IMR-90 (cell line): ENCODE measurements around the gene PDZD7. TPM values are rescaled to one million over a fixed set of nuclear protein-coding genes. Genes with fewer than 3 reads are reported as not detected.

Experiments used
- ATAC-seq: fragments of 200-7000 bp; cut with Tn5 transposase; 2 replicates; pipeline ENCODE4 v1.9.1; 2020; ENCODE audit warnings: low read depth, mild to moderate bottlenecking, moderate library complexity
- BruUV-seq: library from RNA; stranded (reverse); fragments of 400-500 nt; replicated peaks from 2 replicates; lab custom pipeline; 2021; lab: Mats Ljungman, UMichigan
- CTCF ChIA-PET: fragments of 300-600 bp; formaldehyde crosslinking; extraction: SDS; loops from one replicate; lab custom pipeline; 2021; ENCODE audit warnings: antibody characterized with exemption; lab: Yijun Ruan, JAX
- POLR2A ChIA-PET: fragments of 300-600 bp; sonication (Branson Sonifier 250); formaldehyde crosslinking; loops from one replicate; lab custom pipeline; 2022; ENCODE audit warnings: antibody characterized with exemption; ENCODE audit not compliant: unreplicated experiment; lab: Charles Lee
- DNase-seq: peaks from one replicate; pipeline ENCODE4 v3.0.0; 2013
- H2AFZ ChIP-seq: replicated peaks from 2 replicates; pipeline ENCODE3; 2013; ENCODE audit warnings: low read length, mild to moderate bottlenecking; ENCODE audit not compliant: poor library complexity
- H2AK5ac ChIP-seq: 2 replicates; pipeline ENCODE4 v1.6.1; 2013; ENCODE audit warnings: low read depth, low read length, inconsistent platforms
- H2AK9ac ChIP-seq: replicated peaks from 2 replicates; pipeline ENCODE3; 2013; ENCODE audit warnings: mild to moderate bottlenecking, low read depth, low read length, moderate library complexity; ENCODE audit not compliant: poor library complexity
- H2BK120ac ChIP-seq: 2 replicates; pipeline ENCODE4 v1.6.1; 2013; ENCODE audit warnings: low read depth, low read length, inconsistent platforms
- H2BK15ac ChIP-seq: 3 replicates; pipeline ENCODE4 v1.6.1; 2013; ENCODE audit warnings: low read depth, low read length, inconsistent platforms
- H2BK20ac ChIP-seq: 2 replicates; pipeline ENCODE4 v1.6.1; 2013; ENCODE audit warnings: low read depth, mild to moderate bottlenecking, inconsistent platforms, low read length, moderate library complexity
- H2BK5ac ChIP-seq: 2 replicates; pipeline ENCODE4 v1.6.1; 2013; ENCODE audit warnings: mild to moderate bottlenecking, low read depth, low read length, inconsistent platforms; ENCODE audit not compliant: poor library complexity, severe bottlenecking
- H3K14ac ChIP-seq: replicated peaks from 2 replicates; pipeline ENCODE4 v1.6.1; 2013; ENCODE audit warnings: low read depth, low read length, inconsistent platforms
- H3K18ac ChIP-seq: 2 replicates; pipeline ENCODE4 v1.6.1; 2013; ENCODE audit warnings: low read depth, low read length, control low read depth
- H3K23ac ChIP-seq: 2 replicates; pipeline ENCODE4 v1.6.1; 2013; ENCODE audit warnings: low read depth, low read length, inconsistent platforms
- H3K27ac ChIP-seq: 2 replicates; pipeline ENCODE4 v1.5.1; 2013; ENCODE audit warnings: mild to moderate bottlenecking, control low read depth, low read length; ENCODE audit not compliant: insufficient read depth
- H3K27me3 ChIP-seq: 2 replicates; pipeline ENCODE4 v1.6.1; 2013; ENCODE audit warnings: low read length; ENCODE audit not compliant: control insufficient read depth, insufficient read depth
- H3K36me3 ChIP-seq: 2 replicates; pipeline ENCODE4 v1.6.1; 2013; ENCODE audit warnings: low read length, mixed read lengths; ENCODE audit not compliant: control insufficient read depth, insufficient read depth
- H3K4ac ChIP-seq: 2 replicates; pipeline ENCODE4 v1.6.1; 2013; ENCODE audit warnings: low read depth, low read length, inconsistent platforms
- H3K4me1 ChIP-seq: 2 replicates; pipeline ENCODE4 v1.6.1; 2013; ENCODE audit warnings: low read length, mixed read lengths; ENCODE audit not compliant: control insufficient read depth, insufficient read depth
- H3K4me2 ChIP-seq: 2 replicates; pipeline ENCODE4 v1.6.1; 2013; ENCODE audit warnings: low read depth, mild to moderate bottlenecking, control low read depth, low read length, moderate library complexity
- H3K4me3 ChIP-seq: 2 replicates; pipeline ENCODE4 v1.5.1; 2013; ENCODE audit warnings: low read depth, mild to moderate bottlenecking, control low read depth, low read length, moderate library complexity; ENCODE audit not compliant: insufficient read depth
- H3K56ac ChIP-seq: 2 replicates; pipeline ENCODE4 v1.6.1; 2013; ENCODE audit warnings: low read length, inconsistent platforms; ENCODE audit not compliant: insufficient read depth; ENCODE audit errors: extremely low read depth
- H3K79me1 ChIP-seq, 2 experiments: 2 replicates each; pipeline ENCODE4 v1.6.1; 2013; ENCODE audit warnings: low read length in 2 of 2, inconsistent platforms in 1 of 2, low read depth in 1 of 2
- H3K9ac ChIP-seq: 2 replicates; pipeline ENCODE4 v1.6.1; 2013; ENCODE audit warnings: low read depth, low read length, control low read depth
- H3K9me1 ChIP-seq: 2 replicates; pipeline ENCODE4 v1.6.1; 2013; ENCODE audit warnings: low read length, inconsistent platforms; ENCODE audit not compliant: insufficient read depth
- H3K9me3 ChIP-seq: 2 replicates; pipeline ENCODE4 v1.6.1; 2013; ENCODE audit warnings: low read length; ENCODE audit not compliant: control insufficient read depth, insufficient read depth
- H4K20me1 ChIP-seq: 2 replicates; pipeline ENCODE4 v1.6.1; 2013; ENCODE audit warnings: low read length, inconsistent platforms; ENCODE audit not compliant: insufficient read depth
- H4K5ac ChIP-seq: 2 replicates; pipeline ENCODE4 v1.6.1; 2013; ENCODE audit warnings: mild to moderate bottlenecking, low read depth, low read length, control low read depth
- H4K8ac ChIP-seq, 2 experiments: 2 replicates each; pipeline ENCODE4 v1.6.1; 2013; ENCODE audit warnings: low read depth in 2 of 2, low read length in 2 of 2, control low read depth in 1 of 2, inconsistent platforms in 1 of 2
- H4K91ac ChIP-seq: 2 replicates; pipeline ENCODE4 v1.6.1; 2013; ENCODE audit warnings: low read depth, low read length, inconsistent platforms; ENCODE audit not compliant: insufficient read depth
- BHLHE40 ChIP-seq: fragments of 150-350 bp; IDR thresholded peaks from 2 replicates; pipeline ENCODE4 v1.6.1; 2016; ENCODE audit warnings: mild to moderate bottlenecking, low read depth, low read length
- CEBPB ChIP-seq: IDR thresholded peaks from 2 replicates; pipeline ENCODE4 v1.6.1; 2012; ENCODE audit warnings: low read depth, low read length, improper control_type of control experiment
- CHD1 ChIP-seq: IDR thresholded peaks from 2 replicates; pipeline ENCODE4 v1.6.1; 2012; ENCODE audit warnings: low read depth, low read length, improper control_type of control experiment
- FOS ChIP-seq: fragments of 150-350 bp; IDR thresholded peaks from 2 replicates; pipeline ENCODE4 v1.6.1; 2016; ENCODE audit warnings: low read depth, low read length
- MAFK ChIP-seq: IDR thresholded peaks from 2 replicates; pipeline ENCODE4 v1.6.1; 2012; ENCODE audit warnings: low read depth, low read length, improper control_type of control experiment
- MAZ ChIP-seq: IDR thresholded peaks from 2 replicates; pipeline ENCODE4 v1.6.1; 2012; ENCODE audit warnings: low read depth, mild to moderate bottlenecking, low read length, improper control_type of control experiment, moderate library complexity, borderline replicate concordance
- MXI1 ChIP-seq: IDR thresholded peaks from 2 replicates; pipeline ENCODE4 v1.6.1; 2012; ENCODE audit warnings: low read depth, mild to moderate bottlenecking, low read length, moderate library complexity, borderline replicate concordance
- NFE2L2 ChIP-seq: fragments of 150-350 bp; IDR thresholded peaks from 2 replicates; pipeline ENCODE4 v1.6.1; 2016; ENCODE audit warnings: low read depth, mild to moderate bottlenecking, low read length
- POLR2A ChIP-seq: IDR thresholded peaks from 2 replicates; pipeline ENCODE4 v1.6.1; 2012; ENCODE audit warnings: mild to moderate bottlenecking, low read depth, low read length
- RAD21 ChIP-seq: IDR thresholded peaks from 2 replicates; pipeline ENCODE4 v1.6.1; 2012; ENCODE audit warnings: low read length, improper control_type of control experiment
- RCOR1 ChIP-seq: IDR thresholded peaks from 2 replicates; pipeline ENCODE4 v1.6.1; 2012; ENCODE audit warnings: mild to moderate bottlenecking, low read length, improper control_type of control experiment; ENCODE audit not compliant: insufficient replicate concordance
- RFX5 ChIP-seq: IDR thresholded peaks from 2 replicates; pipeline ENCODE4 v1.8.0; 2012; ENCODE audit warnings: low read depth, mild to moderate bottlenecking, low read length, moderate library complexity
- SMC3 ChIP-seq: fragments of 150-350 bp; IDR thresholded peaks from 2 replicates; pipeline ENCODE4 v1.6.1; 2016; ENCODE audit warnings: low read depth, mild to moderate bottlenecking, antibody characterized with exemption, low read length, moderate library complexity
- WGBS, 2 experiments: methylation state at CpG; one replicate each; pipeline versions ENCODE4 v1.1.5 to v1.1.7; 2013; ENCODE audit warnings: missing lambda C conversion rate in 2 of 2; ENCODE audit not compliant: insufficient read length in 1 of 2; ENCODE audit errors: extremely low coverage in 2 of 2; 5-methylcytosine and 5-hydroxymethylcytosine counted together
- dilution Hi-C: fragments of 300-500 bp; cut with HindIII; formaldehyde crosslinking; loops from one replicate; pipeline ENCODE4 v1.14.3; 2018; ENCODE audit warnings: low sequenced_read_pairs; ENCODE audit not compliant: unreplicated experiment
- in situ Hi-C: fragments of 300-500 bp; cut with MboI; formaldehyde crosslinking; loops from 3 replicates; pipeline ENCODE4 v1.14.3; 2019; ENCODE audit warnings: low sequenced_read_pairs, inconsistent platforms, mixed read lengths
- intact Hi-C: fragments of 100-400 bp; cut with micrococcal nuclease; formaldehyde crosslinking; loops from 2 replicates; pipeline ENCODE4 v1.10.0; 2022
- polyA plus RNA-seq, 3 experiments: library from polyadenylated mRNA; depleted of rRNA; stranded (reverse); fragments of >200 nt; gene quantifications; 2 replicates each; pipeline ENCODE4 v1.2.3, GENCODE V29; 2012; ENCODE audit warnings: low replicate concordance in 1 of 3
- total RNA-seq: library from RNA; depleted of rRNA; stranded (reverse); fragments of >200 nt; gene quantifications from 2 replicates; pipeline ENCODE4 v1.2.3, GENCODE V29; 2012
- TF ChIP-seq, protein P1 (sequence below): fragments of 150-350 bp; IDR thresholded peaks from 2 replicates; pipeline ENCODE4 v1.6.1; 2016; ENCODE audit warnings: low read depth, mild to moderate bottlenecking, low read length, moderate library complexity, borderline replicate concordance
- TF ChIP-seq, protein P2 (sequence below): fragments of 150-350 bp; IDR thresholded peaks from 2 replicates; pipeline ENCODE4 v1.6.1; 2017; ENCODE audit warnings: mild to moderate bottlenecking, antibody characterized with exemption, low read length, low read depth

The PDZD7 gene
- total and polyA plus RNA-seq, 2 of the 4 experiments (the other 2 are of a cell fraction) = 0.90 to 1.5 TPM

DNA sequence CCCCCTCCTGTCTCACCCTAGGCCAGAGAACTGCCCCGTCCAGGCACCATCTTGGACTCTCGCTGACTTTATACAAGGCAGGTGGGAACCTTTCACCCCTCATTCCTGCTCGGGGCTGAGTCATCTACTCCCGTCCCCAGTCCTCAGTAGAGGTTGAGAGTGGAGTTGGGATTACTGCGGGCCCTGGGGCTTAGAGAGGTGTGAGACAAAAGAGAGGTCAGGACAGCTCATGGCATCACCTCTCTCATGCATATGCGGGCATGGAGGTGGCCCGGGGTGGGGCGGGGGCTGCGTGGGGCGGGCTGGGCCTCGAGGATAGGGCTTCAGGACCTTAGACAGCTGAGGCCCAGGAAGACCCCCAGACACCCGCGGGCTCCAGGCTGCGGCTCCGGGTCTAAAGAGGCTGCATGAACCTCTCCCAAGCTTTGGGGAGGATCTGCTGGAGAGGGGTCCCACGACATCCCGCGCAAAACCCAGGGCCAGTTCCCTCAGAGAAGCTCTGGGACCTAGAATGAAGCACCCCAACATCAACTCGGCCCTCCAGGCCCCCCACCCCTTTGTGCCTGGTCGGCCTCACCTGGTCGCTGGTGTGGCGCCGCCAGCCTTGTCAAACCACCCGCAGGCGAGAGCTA lies 317 bp downstream of the PDZD7 start:
- no peak for DNase-seq
- H2BK20ac ChIP-seq = no peak overlapping the region
- TF ChIP-seq CEBPB (no peak), MXI1 (no peak), RCOR1 (no peak), NFE2L2 (no peak), MAFK (no peak), RFX5 (no peak), BHLHE40 (no peak), CHD1 (no peak), POLR2A (no peak), RAD21 (no peak), FOS (no peak), SMC3 (no peak), MAZ (no peak)
- TF ChIP-seq, protein P1, sequence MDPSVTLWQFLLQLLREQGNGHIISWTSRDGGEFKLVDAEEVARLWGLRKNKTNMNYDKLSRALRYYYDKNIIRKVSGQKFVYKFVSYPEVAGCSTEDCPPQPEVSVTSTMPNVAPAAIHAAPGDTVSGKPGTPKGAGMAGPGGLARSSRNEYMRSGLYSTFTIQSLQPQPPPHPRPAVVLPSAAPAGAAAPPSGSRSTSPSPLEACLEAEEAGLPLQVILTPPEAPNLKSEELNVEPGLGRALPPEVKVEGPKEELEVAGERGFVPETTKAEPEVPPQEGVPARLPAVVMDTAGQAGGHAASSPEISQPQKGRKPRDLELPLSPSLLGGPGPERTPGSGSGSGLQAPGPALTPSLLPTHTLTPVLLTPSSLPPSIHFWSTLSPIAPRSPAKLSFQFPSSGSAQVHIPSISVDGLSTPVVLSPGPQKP = no peak
- TF ChIP-seq, protein P2, sequence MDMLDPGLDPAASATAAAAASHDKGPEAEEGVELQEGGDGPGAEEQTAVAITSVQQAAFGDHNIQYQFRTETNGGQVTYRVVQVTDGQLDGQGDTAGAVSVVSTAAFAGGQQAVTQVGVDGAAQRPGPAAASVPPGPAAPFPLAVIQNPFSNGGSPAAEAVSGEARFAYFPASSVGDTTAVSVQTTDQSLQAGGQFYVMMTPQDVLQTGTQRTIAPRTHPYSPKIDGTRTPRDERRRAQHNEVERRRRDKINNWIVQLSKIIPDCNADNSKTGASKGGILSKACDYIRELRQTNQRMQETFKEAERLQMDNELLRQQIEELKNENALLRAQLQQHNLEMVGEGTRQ = no peak

More for the DNA sequence above, 317 bp downstream of the PDZD7 start:
- Histone ChIP-seq H4K91ac (no peak overlapping the region), H3K36me3 (peaks cover 10% of the 10 kb centered on the region), H3K4me2 (peak overlapping the region; percentile 87), H4K8ac (peak overlapping the region in 1 of 2 experiments; percentile 69; a peak in 2 of 4 replicates), H4K5ac (no peak overlapping the region), H3K23ac (no peak overlapping the region), H2AK5ac (no peak overlapping the region), H3K14ac (0 out of 2 replicates have a peak overlapping the region, but pooled peaks have one; percentile 45), H3K9ac (peak overlapping the region; percentile 27; the same call in 1 of the 2 replicates), H4K20me1 (peaks cover 26% of the 10 kb centered on the region), H2AFZ (peak overlapping the region; percentile 99), H3K9me3 (no peaks in the 10 kb centered on the region), H2BK15ac (no peak overlapping the region), H2BK120ac (no peak overlapping the region), H3K79me1 (peaks cover 10 to 47% of the 10 kb centered on the region in 2 experiments; a peak in 3 of 4 replicates), H3K4me3 (peak overlapping the region; percentile 60), H3K4me1 (peaks cover 2% of the 10 kb centered on the region), H2BK5ac (no peak overlapping the region), H2AK9ac (peak overlapping the region; percentile 97), H3K56ac (no peak overlapping the region), H3K27ac (no peak overlapping the region), H3K4ac (no peak overlapping the region), H3K18ac (no peak overlapping the region), H3K9me1 (peaks cover 2% of the 10 kb centered on the region; the same call in 1 of the 2 replicates), H3K27me3 (peaks cover 2% of the 10 kb centered on the region; the same call in 1 of the 2 replicates)
- ChIA-PET POLR2A (interaction anchor here (0.5 kb wide), 1 partner anchor 48 kb away, joined by 3 read pairs; no protein-coding TSS in a partner anchor), CTCF (interaction anchor here (0.6 to 2.1 kb wide), 5 partner anchors 11 to 30 kb away, joined by 3 to 7 read pairs (median 4); no protein-coding TSS in a partner anchor)
- no TSS peak for BruUV-seq
- in situ Hi-C loops = no loop called here
- no peak for ATAC-seq
- intact Hi-C loops = loop anchor here (5.0 kb wide), 1 partner anchor 37 kb away; no protein-coding TSS in a partner anchor
- dilution Hi-C loops = no loop called here
- WGBS, 2 experiments = 0% methylated on average over 11 of the region's 25 CpGs; no CpG with 5 or more reads in 1 of the 2 experiments
